IMR-90 (cell line): ENCODE measurements around the gene ZNF862. TPM values are rescaled to one million over a fixed set of nuclear protein-coding genes. Genes with fewer than 3 reads are reported as not detected.

Source experiments
- ATAC-seq: fragments of 200-7000 bp; cut with Tn5 transposase; 2 replicates; pipeline ENCODE4 v1.9.1; 2020; ENCODE audit warnings: low read depth, mild to moderate bottlenecking, moderate library complexity
- BruUV-seq: library from RNA; stranded (reverse); fragments of 400-500 nt; replicated peaks from 2 replicates; lab custom pipeline; 2021; lab: Mats Ljungman, UMichigan
- CTCF ChIA-PET: fragments of 300-600 bp; formaldehyde crosslinking; extraction: SDS; loops from one replicate; lab custom pipeline; 2021; ENCODE audit warnings: antibody characterized with exemption; lab: Yijun Ruan, JAX
- POLR2A ChIA-PET: fragments of 300-600 bp; sonication (Branson Sonifier 250); formaldehyde crosslinking; loops from one replicate; lab custom pipeline; 2022; ENCODE audit warnings: antibody characterized with exemption; ENCODE audit not compliant: unreplicated experiment; lab: Charles Lee
- DNase-seq: peaks from one replicate; pipeline ENCODE4 v3.0.0; 2013
- H2AFZ ChIP-seq: replicated peaks from 2 replicates; pipeline ENCODE3; 2013; ENCODE audit warnings: low read length, mild to moderate bottlenecking; ENCODE audit not compliant: poor library complexity
- H2AK5ac ChIP-seq: 2 replicates; pipeline ENCODE4 v1.6.1; 2013; ENCODE audit warnings: low read depth, low read length, inconsistent platforms
- H2AK9ac ChIP-seq: replicated peaks from 2 replicates; pipeline ENCODE3; 2013; ENCODE audit warnings: mild to moderate bottlenecking, low read depth, low read length, moderate library complexity; ENCODE audit not compliant: poor library complexity
- H2BK120ac ChIP-seq: 2 replicates; pipeline ENCODE4 v1.6.1; 2013; ENCODE audit warnings: low read depth, low read length, inconsistent platforms
- H2BK15ac ChIP-seq: 3 replicates; pipeline ENCODE4 v1.6.1; 2013; ENCODE audit warnings: low read depth, low read length, inconsistent platforms
- H2BK20ac ChIP-seq: 2 replicates; pipeline ENCODE4 v1.6.1; 2013; ENCODE audit warnings: low read depth, mild to moderate bottlenecking, inconsistent platforms, low read length, moderate library complexity
- H2BK5ac ChIP-seq: 2 replicates; pipeline ENCODE4 v1.6.1; 2013; ENCODE audit warnings: mild to moderate bottlenecking, low read depth, low read length, inconsistent platforms; ENCODE audit not compliant: poor library complexity, severe bottlenecking
- H3K14ac ChIP-seq: replicated peaks from 2 replicates; pipeline ENCODE4 v1.6.1; 2013; ENCODE audit warnings: low read depth, low read length, inconsistent platforms
- H3K18ac ChIP-seq: 2 replicates; pipeline ENCODE4 v1.6.1; 2013; ENCODE audit warnings: low read depth, low read length, control low read depth
- H3K23ac ChIP-seq: 2 replicates; pipeline ENCODE4 v1.6.1; 2013; ENCODE audit warnings: low read depth, low read length, inconsistent platforms
- H3K27ac ChIP-seq: 2 replicates; pipeline ENCODE4 v1.5.1; 2013; ENCODE audit warnings: mild to moderate bottlenecking, control low read depth, low read length; ENCODE audit not compliant: insufficient read depth
- H3K27me3 ChIP-seq: 2 replicates; pipeline ENCODE4 v1.6.1; 2013; ENCODE audit warnings: low read length; ENCODE audit not compliant: control insufficient read depth, insufficient read depth
- H3K36me3 ChIP-seq: 2 replicates; pipeline ENCODE4 v1.6.1; 2013; ENCODE audit warnings: low read length, mixed read lengths; ENCODE audit not compliant: control insufficient read depth, insufficient read depth
- H3K4ac ChIP-seq: 2 replicates; pipeline ENCODE4 v1.6.1; 2013; ENCODE audit warnings: low read depth, low read length, inconsistent platforms
- H3K4me1 ChIP-seq: 2 replicates; pipeline ENCODE4 v1.6.1; 2013; ENCODE audit warnings: low read length, mixed read lengths; ENCODE audit not compliant: control insufficient read depth, insufficient read depth
- H3K4me2 ChIP-seq: 2 replicates; pipeline ENCODE4 v1.6.1; 2013; ENCODE audit warnings: low read depth, mild to moderate bottlenecking, control low read depth, low read length, moderate library complexity
- H3K4me3 ChIP-seq: 2 replicates; pipeline ENCODE4 v1.5.1; 2013; ENCODE audit warnings: low read depth, mild to moderate bottlenecking, control low read depth, low read length, moderate library complexity; ENCODE audit not compliant: insufficient read depth
- H3K56ac ChIP-seq: 2 replicates; pipeline ENCODE4 v1.6.1; 2013; ENCODE audit warnings: low read length, inconsistent platforms; ENCODE audit not compliant: insufficient read depth; ENCODE audit errors: extremely low read depth
- H3K79me1 ChIP-seq, 2 experiments: 2 replicates each; pipeline ENCODE4 v1.6.1; 2013; ENCODE audit warnings: low read length in 2 of 2, inconsistent platforms in 1 of 2, low read depth in 1 of 2
- H3K9ac ChIP-seq: 2 replicates; pipeline ENCODE4 v1.6.1; 2013; ENCODE audit warnings: low read depth, low read length, control low read depth
- H3K9me1 ChIP-seq: 2 replicates; pipeline ENCODE4 v1.6.1; 2013; ENCODE audit warnings: low read length, inconsistent platforms; ENCODE audit not compliant: insufficient read depth
- H3K9me3 ChIP-seq: 2 replicates; pipeline ENCODE4 v1.6.1; 2013; ENCODE audit warnings: low read length; ENCODE audit not compliant: control insufficient read depth, insufficient read depth
- H4K20me1 ChIP-seq: 2 replicates; pipeline ENCODE4 v1.6.1; 2013; ENCODE audit warnings: low read length, inconsistent platforms; ENCODE audit not compliant: insufficient read depth
- H4K5ac ChIP-seq: 2 replicates; pipeline ENCODE4 v1.6.1; 2013; ENCODE audit warnings: mild to moderate bottlenecking, low read depth, low read length, control low read depth
- H4K8ac ChIP-seq, 2 experiments: 2 replicates each; pipeline ENCODE4 v1.6.1; 2013; ENCODE audit warnings: low read depth in 2 of 2, low read length in 2 of 2, control low read depth in 1 of 2, inconsistent platforms in 1 of 2
- H4K91ac ChIP-seq: 2 replicates; pipeline ENCODE4 v1.6.1; 2013; ENCODE audit warnings: low read depth, low read length, inconsistent platforms; ENCODE audit not compliant: insufficient read depth
- BHLHE40 ChIP-seq: fragments of 150-350 bp; IDR thresholded peaks from 2 replicates; pipeline ENCODE4 v1.6.1; 2016; ENCODE audit warnings: mild to moderate bottlenecking, low read depth, low read length
- CEBPB ChIP-seq: IDR thresholded peaks from 2 replicates; pipeline ENCODE4 v1.6.1; 2012; ENCODE audit warnings: low read depth, low read length, improper control_type of control experiment
- CHD1 ChIP-seq: IDR thresholded peaks from 2 replicates; pipeline ENCODE4 v1.6.1; 2012; ENCODE audit warnings: low read depth, low read length, improper control_type of control experiment
- CTCF ChIP-seq: conservative IDR thresholded peaks from 2 replicates; pipeline ENCODE4 v1.5.1; 2012; ENCODE audit warnings: mild to moderate bottlenecking, low read depth, low read length, improper control_type of control experiment
- ELK1 ChIP-seq: fragments of 150-350 bp; IDR thresholded peaks from 2 replicates; pipeline ENCODE4 v1.6.1; 2016; ENCODE audit warnings: low read depth, mild to moderate bottlenecking, low read length, moderate library complexity, borderline replicate concordance
- FOS ChIP-seq: fragments of 150-350 bp; IDR thresholded peaks from 2 replicates; pipeline ENCODE4 v1.6.1; 2016; ENCODE audit warnings: low read depth, low read length
- MAFK ChIP-seq: IDR thresholded peaks from 2 replicates; pipeline ENCODE4 v1.6.1; 2012; ENCODE audit warnings: low read depth, low read length, improper control_type of control experiment
- MAZ ChIP-seq: IDR thresholded peaks from 2 replicates; pipeline ENCODE4 v1.6.1; 2012; ENCODE audit warnings: low read depth, mild to moderate bottlenecking, low read length, improper control_type of control experiment, moderate library complexity, borderline replicate concordance
- MXI1 ChIP-seq: IDR thresholded peaks from 2 replicates; pipeline ENCODE4 v1.6.1; 2012; ENCODE audit warnings: low read depth, mild to moderate bottlenecking, low read length, moderate library complexity, borderline replicate concordance
- NFE2L2 ChIP-seq: fragments of 150-350 bp; IDR thresholded peaks from 2 replicates; pipeline ENCODE4 v1.6.1; 2016; ENCODE audit warnings: low read depth, mild to moderate bottlenecking, low read length
- POLR2A ChIP-seq: IDR thresholded peaks from 2 replicates; pipeline ENCODE4 v1.6.1; 2012; ENCODE audit warnings: mild to moderate bottlenecking, low read depth, low read length
- RAD21 ChIP-seq: IDR thresholded peaks from 2 replicates; pipeline ENCODE4 v1.6.1; 2012; ENCODE audit warnings: low read length, improper control_type of control experiment
- RCOR1 ChIP-seq: IDR thresholded peaks from 2 replicates; pipeline ENCODE4 v1.6.1; 2012; ENCODE audit warnings: mild to moderate bottlenecking, low read length, improper control_type of control experiment; ENCODE audit not compliant: insufficient replicate concordance
- RFX5 ChIP-seq: IDR thresholded peaks from 2 replicates; pipeline ENCODE4 v1.8.0; 2012; ENCODE audit warnings: low read depth, mild to moderate bottlenecking, low read length, moderate library complexity
- SMC3 ChIP-seq: fragments of 150-350 bp; IDR thresholded peaks from 2 replicates; pipeline ENCODE4 v1.6.1; 2016; ENCODE audit warnings: low read depth, mild to moderate bottlenecking, antibody characterized with exemption, low read length, moderate library complexity
- USF2 ChIP-seq: fragments of 150-350 bp; IDR thresholded peaks from 2 replicates; pipeline ENCODE4 v1.6.1; 2017; ENCODE audit warnings: mild to moderate bottlenecking, antibody characterized with exemption, low read length, low read depth
- WGBS, 2 experiments: methylation state at CpG; one replicate each; pipeline versions ENCODE4 v1.1.5 to v1.1.7; 2013; ENCODE audit warnings: missing lambda C conversion rate in 2 of 2; ENCODE audit not compliant: insufficient read length in 1 of 2; ENCODE audit errors: extremely low coverage in 2 of 2; 5-methylcytosine and 5-hydroxymethylcytosine counted together
- dilution Hi-C: fragments of 300-500 bp; cut with HindIII; formaldehyde crosslinking; loops from one replicate; pipeline ENCODE4 v1.14.3; 2018; ENCODE audit warnings: low sequenced_read_pairs; ENCODE audit not compliant: unreplicated experiment
- in situ Hi-C: fragments of 300-500 bp; cut with MboI; formaldehyde crosslinking; loops from 3 replicates; pipeline ENCODE4 v1.14.3; 2019; ENCODE audit warnings: low sequenced_read_pairs, inconsistent platforms, mixed read lengths
- intact Hi-C: fragments of 100-400 bp; cut with micrococcal nuclease; formaldehyde crosslinking; loops from 2 replicates; pipeline ENCODE4 v1.10.0; 2022
- polyA plus RNA-seq, 3 experiments: library from polyadenylated mRNA; depleted of rRNA; stranded (reverse); fragments of >200 nt; gene quantifications; 2 replicates each; pipeline ENCODE4 v1.2.3, GENCODE V29; 2012; ENCODE audit warnings: low replicate concordance in 1 of 3
- total RNA-seq: library from RNA; depleted of rRNA; stranded (reverse); fragments of >200 nt; gene quantifications from 2 replicates; pipeline ENCODE4 v1.2.3, GENCODE V29; 2012

The ZNF862 gene
- total and polyA plus RNA-seq, 2 of the 4 experiments (the other 2 are of a cell fraction): 5.9 to 10.8 TPM

- no peak overlapping the region for H3K23ac ChIP-seq
- H3K36me3 ChIP-seq: no peaks in the 10 kb centered on the region
- no peak overlapping the region for H4K8ac ChIP-seq
- H4K20me1 ChIP-seq: no peaks in the 10 kb centered on the region
- ChIA-PET CTCF (no interaction called here), POLR2A (no interaction called here)
- H3K9ac ChIP-seq: no peak overlapping the region
- no peak overlapping the region for H2AK9ac ChIP-seq
- in situ Hi-C loops (no loop called here), dilution Hi-C loops (no loop called here), intact Hi-C loops (no loop called here)
- H3K9me1 ChIP-seq: no peaks in the 10 kb centered on the region
- H4K91ac ChIP-seq: no peak overlapping the region
- H3K79me1 ChIP-seq: no peaks in the 10 kb centered on the region
- H2BK15ac ChIP-seq: no peak overlapping the region
- H3K4me1 ChIP-seq: peaks cover 3% of the 10 kb centered on the region; the same call in 1 of the 2 replicates
- H2AFZ ChIP-seq: no peak overlapping the region
- no peaks in the 10 kb centered on the region for H3K27me3 ChIP-seq
- 81% methylated on average over 4 of the region's 7 CpGs; no CpG with 5 or more reads in 1 of the 2 experiments for WGBS, 2 experiments
- no peak overlapping the region for H3K18ac ChIP-seq
- no peaks in the 10 kb centered on the region for H3K9me3 ChIP-seq
- H3K14ac ChIP-seq: no peak overlapping the region
- no peak overlapping the region for H3K4me3 ChIP-seq
- H3K4me2 ChIP-seq: no peak overlapping the region
- no TSS peak for BruUV-seq
- H2BK20ac ChIP-seq: no peak overlapping the region
- H3K4ac ChIP-seq: no peak overlapping the region
- no peak overlapping the region for H2AK5ac ChIP-seq
- TF ChIP-seq MAZ (no peak), BHLHE40 (no peak), NFE2L2 (no peak), CHD1 (no peak), MAFK (no peak), USF2 (no peak), POLR2A (no peak), MXI1 (no peak), CTCF (no peak), RCOR1 (no peak), ELK1 (no peak), RFX5 (no peak), RAD21 (no peak), CEBPB (no peak), FOS (no peak), SMC3 (no peak)
- no peak overlapping the region for H2BK120ac ChIP-seq
- H4K5ac ChIP-seq: no peak overlapping the region
- no peak for ATAC-seq
- DNase-seq: no peak
- H3K56ac ChIP-seq: no peak overlapping the region
- H2BK5ac ChIP-seq: no peak overlapping the region
- no peak overlapping the region for H3K27ac ChIP-seq
Observed at GRCh38 chr7:149887311-149887710, 49.1 kb downstream of the ZNF862 start.
